Ishikawa (cell line): ENCODE data around the gene OSTC.

Experiments used
- CEBPB ChIP-seq: IDR thresholded peaks from 2 replicates; pipeline ENCODE4 v1.6.1; 2012
- CREB1 ChIP-seq: IDR thresholded peaks from 2 replicates; pipeline ENCODE4 v1.6.1; 2012; ENCODE audit warnings: low read depth
- EP300 ChIP-seq: IDR thresholded peaks from 2 replicates; pipeline ENCODE4 v1.6.1; 2012; ENCODE audit warnings: borderline replicate concordance
- RAD21 ChIP-seq: IDR thresholded peaks from 2 replicates; pipeline ENCODE4 v1.6.1; 2012; ENCODE audit warnings: low read depth
- TAF1 ChIP-seq: IDR thresholded peaks from 2 replicates; pipeline ENCODE4 v1.6.1; 2012; ENCODE audit warnings: low read depth, mild to moderate bottlenecking
- TEAD4 ChIP-seq: IDR thresholded peaks from 2 replicates; pipeline ENCODE4 v1.6.1; 2012
- TF ChIP-seq, protein P1 (sequence below): IDR thresholded peaks from 2 replicates; pipeline ENCODE4 v1.6.1; 2012

DNA sequence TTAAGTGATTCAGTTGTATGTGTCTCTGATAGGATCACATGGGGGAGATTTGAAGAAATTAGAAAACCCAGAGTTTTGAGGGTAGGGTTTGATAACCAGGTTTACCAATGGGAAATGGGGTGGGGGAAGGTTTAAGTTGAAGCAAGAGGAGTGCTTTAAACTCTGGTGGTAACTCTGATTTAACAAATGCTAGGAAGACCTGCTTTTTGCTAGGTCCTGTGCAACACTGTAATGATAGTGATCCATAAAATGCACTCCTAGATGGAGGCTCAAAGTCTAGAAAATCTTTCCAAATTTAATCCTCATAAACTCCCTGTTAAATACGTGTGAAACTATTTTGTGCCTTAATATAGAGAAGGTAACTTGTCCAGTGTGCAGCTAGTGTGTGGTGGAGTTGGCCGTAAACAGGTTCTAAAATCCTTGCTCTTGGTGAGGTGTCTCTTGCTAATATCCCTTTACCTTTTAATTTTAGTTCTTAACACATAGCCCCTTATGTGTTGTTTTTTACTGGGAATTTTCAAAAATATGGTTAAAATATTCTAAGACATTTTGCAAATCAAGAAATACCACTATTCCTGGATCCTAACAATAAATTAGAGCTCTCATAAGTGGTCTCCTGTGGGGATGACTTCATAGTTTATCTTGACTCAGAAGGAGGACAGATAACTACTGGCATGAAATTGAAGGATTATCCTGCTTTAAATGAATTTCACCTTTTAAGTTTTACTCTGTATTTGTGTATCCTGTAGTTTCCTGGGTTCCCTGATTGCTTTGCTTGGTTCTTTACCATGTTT lies 25.9 kb upstream of the OSTC start:
- no peak for TF ChIP-seq TAF1
- TF ChIP-seq, protein P1, sequence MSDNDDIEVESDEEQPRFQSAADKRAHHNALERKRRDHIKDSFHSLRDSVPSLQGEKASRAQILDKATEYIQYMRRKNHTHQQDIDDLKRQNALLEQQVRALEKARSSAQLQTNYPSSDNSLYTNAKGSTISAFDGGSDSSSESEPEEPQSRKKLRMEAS: no peak
- TF ChIP-seq TEAD4: no peak
- TF ChIP-seq RAD21: no peak
- TF ChIP-seq EP300: no peak
- no peak for TF ChIP-seq CREB1
- TF ChIP-seq CEBPB: no peak
